GM12801 (cell line): Measurements from ENCODE around the gene NEURL3.

Experiments used
- TF ChIP-seq, protein P1 (sequence below): IDR thresholded peaks from one replicate; pipeline ENCODE4 v1.5.1; 2011; ENCODE audit warnings: control low read depth; ENCODE audit not compliant: insufficient read length; ENCODE audit errors: extremely low read depth

The NEURL3 gene

GRCh38 chr2:96512341-96512740 is 7.2 kb upstream of the NEURL3 start:
- TF ChIP-seq, protein P1, sequence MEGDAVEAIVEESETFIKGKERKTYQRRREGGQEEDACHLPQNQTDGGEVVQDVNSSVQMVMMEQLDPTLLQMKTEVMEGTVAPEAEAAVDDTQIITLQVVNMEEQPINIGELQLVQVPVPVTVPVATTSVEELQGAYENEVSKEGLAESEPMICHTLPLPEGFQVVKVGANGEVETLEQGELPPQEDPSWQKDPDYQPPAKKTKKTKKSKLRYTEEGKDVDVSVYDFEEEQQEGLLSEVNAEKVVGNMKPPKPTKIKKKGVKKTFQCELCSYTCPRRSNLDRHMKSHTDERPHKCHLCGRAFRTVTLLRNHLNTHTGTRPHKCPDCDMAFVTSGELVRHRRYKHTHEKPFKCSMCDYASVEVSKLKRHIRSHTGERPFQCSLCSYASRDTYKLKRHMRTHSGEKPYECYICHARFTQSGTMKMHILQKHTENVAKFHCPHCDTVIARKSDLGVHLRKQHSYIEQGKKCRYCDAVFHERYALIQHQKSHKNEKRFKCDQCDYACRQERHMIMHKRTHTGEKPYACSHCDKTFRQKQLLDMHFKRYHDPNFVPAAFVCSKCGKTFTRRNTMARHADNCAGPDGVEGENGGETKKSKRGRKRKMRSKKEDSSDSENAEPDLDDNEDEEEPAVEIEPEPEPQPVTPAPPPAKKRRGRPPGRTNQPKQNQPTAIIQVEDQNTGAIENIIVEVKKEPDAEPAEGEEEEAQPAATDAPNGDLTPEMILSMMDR, result no peak

GRCh38 chr2:96511851-96512250 is 6.7 kb upstream of the NEURL3 start:
- TF ChIP-seq, protein P1, result no peak

DNA sequence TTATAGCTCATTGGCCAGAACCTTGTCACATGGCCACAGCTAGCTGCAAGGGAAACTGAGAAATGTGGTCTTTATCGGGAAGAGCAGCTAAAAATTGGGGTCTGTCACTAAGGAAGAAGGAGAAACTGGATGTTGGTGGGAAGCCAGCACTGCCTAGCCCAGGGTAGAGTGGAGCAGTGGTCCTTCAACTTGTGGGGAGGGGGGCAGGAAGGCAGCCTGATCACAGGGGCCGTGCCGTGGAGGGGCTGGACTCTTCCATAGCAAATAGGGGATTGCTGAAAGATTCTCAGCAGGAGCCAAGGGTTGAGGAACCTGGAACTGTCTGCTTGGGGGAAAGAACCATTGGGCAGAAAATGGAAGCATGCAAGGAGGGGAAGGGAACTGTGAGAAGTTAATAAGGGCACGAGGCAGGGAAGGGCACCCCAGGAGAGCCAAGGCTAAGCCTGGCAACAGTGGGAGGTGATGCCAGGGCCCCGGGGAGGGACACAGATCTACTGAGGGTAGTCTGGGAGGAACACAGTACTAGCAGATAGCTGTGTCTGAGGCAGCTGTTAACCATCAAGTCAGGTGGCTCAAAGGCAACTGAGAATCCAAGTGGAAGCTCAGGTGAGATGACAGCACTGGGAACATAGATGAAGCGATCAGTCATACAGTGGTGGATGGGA is 5.9 kb upstream of the NEURL3 start:
- TF ChIP-seq, protein P1, result no peak

DNA sequence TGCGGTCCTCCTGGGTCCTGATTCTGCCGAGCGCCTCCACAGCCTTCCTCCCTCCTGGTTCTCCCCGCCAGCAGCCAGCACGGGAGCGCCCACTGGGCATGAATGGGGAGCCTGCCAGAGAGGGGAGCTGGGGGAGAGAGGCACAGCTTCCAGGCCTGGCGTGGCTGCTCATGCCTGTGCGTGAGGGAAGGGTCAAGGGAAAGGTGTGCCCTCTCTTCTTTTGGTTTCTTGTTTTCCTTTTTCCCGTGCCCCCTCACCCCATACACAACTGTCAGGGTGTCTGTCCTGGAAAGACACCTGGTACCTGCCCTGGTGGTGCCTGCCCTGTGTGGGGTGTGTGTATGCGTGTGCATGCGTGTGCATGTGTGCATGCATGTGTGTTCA is 4.7 kb upstream of the NEURL3 start:
- TF ChIP-seq, protein P1, result no peak

DNA sequence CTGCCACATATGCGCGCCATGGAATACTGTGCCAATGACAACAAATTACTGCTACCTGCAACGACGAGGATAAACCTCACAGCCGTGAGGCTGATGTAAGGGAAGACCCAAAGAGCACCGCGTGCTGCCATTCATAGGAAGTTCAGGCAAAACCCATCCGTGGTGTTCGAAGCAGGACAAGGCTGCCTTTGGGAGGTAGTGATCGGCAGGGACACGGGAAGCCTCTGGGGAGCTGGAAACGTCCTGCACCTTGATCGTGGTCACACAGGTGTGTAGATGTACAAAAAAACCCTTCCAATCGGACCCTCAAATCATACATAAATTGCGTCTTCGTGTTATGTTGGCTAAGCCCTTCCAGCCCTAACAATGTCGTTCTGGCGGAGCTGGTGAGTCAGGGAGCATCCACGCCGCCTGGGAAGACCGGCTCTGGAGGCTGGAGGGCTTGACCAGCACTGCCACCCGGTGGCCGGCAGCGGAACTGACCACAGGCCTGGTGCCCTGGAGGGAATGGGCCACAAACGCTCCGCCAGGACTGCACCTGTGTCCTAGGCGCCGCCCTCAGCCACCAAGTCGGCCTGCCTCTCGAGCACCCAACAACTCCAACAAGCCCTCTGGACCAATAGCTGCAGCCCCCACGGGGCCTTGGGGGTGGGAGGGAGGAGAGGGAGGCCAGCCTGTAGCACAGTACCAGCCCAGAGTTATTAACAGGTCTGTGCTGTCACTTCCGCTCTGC is 4.1 kb upstream of the NEURL3 start:
- TF ChIP-seq, protein P1, result no peak

DNA sequence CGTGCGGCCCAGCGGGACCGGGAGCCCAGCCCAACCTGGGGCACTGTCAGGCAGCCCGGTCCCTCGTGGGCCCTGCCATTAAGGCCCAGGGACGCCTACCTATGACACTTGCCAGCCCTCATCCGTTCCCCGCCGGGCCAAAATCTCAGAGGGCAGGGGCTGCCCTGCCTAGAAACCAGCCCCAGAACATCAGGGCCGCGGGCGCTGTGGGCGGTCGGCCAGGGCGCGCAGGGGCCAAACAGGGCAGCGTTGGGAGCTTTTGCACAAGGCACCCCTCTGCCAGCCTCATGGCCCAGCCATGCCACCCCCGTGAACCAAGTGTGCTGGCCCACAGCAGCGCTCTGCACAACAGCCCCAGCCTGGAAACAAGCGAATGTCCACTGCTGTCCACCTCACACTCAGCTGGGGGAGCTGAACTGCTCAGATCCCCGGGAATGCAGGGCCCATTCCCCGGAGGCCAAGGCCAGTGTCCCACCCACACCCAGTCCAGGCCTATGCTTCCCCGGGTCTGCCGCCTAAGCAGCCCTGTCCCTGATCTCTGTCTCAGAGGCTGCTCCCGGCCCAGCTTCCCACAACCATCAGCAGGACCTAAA is 3.5 kb upstream of the NEURL3 start:
- TF ChIP-seq, protein P1, result no peak

DNA sequence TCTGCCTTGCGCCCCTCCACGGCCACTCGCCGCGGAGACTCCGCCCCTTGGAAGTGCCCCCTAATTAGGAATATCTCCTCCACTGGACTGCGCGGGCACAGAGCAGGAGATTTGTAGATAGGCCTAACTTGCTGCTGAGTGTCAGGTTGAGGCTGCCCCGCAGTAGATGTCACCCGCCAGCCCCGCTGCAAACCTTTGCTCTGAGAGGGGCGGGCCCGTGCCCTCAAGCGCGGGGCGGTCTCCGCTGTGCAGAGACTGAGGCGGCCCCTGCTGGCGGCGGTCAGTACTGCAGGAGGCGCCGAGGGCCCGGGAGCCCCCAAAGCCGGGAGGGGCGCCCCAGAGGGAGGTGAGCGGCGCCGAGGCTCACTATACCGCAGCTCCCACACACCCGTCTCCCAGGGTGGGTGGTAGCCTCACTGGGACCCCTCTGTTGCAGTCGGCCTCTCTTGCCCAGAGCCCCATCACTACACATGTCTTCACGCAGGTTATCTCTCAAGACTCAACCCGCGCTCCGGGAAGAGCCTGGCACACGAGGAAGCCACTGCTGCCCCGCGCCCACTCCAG is 2.9 kb upstream of the NEURL3 start:
- TF ChIP-seq, protein P1, result no peak
